Amniotic epithelial cell (primary cell): ENCODE results near the gene KCNQ2.

Experiments
- DNase-seq: peaks from one replicate; pipeline ENCODE4 v3.0.0-alpha.2; 2010; ENCODE audit warnings: low read depth

KCNQ2 gene

DNA sequence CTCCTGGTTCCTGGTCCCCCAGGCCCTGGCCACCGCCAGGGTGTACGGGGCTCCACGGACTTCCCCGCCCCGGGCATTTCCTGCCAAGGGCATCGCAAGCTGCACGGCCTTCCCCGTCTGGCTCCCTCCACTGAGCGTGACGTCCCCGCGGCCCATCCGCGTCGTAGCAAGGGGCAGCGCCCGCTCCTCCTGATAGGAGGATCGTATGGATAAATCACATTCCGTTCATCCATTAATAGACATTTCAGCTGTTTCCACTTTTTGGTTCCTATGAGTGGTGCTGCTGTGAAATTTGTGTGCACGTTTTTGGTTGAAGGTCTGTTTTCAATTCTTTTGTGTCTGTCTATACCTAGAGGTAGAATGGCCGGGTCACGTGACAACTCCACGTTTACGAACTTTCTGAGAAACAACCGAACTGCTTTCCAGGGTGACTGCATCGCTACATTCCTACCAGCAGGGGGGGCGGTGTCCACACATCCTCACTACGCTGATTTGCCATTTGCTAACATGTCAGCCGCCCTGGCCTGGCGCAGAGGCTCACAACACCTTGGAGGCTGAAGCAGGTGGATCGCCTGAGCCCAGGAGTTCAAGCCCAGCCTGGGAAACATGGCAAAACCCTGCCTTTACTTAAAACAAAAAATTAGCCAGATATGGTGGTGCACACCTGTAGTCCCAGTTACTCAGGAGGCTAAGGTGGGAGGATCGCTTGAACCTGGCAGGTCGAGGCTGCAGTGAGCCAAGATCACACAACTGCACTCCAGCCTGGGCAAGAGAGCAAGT lies 37.7 kb downstream of the KCNQ2 start:
- DNase-seq = peak; percentile 13

DNA sequence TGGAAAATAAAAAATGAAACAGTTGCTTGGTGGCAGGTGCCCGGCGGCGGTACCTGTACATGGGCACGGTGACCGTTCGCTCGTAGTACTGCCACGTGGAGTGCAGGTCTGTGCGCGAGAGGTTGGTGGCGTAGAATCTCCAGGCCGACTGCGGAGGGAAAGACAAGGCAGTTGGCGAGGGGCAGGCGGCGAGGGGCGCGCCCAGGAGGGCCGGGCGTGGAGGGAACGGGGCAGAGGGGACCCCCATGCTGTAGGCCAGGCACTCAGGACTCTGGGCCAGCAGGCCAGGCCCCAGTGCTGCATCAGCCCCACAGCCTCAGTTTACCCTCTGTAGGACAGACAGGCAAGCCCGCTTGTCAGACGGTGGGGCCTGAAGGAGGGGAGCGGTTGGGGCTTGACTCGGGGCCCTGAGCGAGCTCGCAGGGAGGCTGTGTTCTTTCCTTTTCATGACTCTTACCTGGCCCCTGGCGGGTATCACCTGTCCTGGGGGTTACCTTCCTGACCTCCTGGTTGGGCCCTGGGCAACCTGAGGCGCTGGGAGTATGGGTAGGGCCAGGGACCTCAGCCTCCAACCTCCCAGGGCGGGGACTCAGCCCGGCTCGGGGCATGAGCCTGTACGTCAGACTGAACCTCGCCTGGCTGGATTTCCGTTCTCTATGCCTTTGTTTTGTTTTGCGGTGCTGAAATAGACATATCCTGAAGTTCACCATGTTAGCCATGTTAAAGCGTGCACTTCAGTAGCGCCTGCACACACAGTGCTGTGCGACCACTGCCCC lies 38.5 kb downstream of the KCNQ2 start:
- DNase-seq = no peak

DNA sequence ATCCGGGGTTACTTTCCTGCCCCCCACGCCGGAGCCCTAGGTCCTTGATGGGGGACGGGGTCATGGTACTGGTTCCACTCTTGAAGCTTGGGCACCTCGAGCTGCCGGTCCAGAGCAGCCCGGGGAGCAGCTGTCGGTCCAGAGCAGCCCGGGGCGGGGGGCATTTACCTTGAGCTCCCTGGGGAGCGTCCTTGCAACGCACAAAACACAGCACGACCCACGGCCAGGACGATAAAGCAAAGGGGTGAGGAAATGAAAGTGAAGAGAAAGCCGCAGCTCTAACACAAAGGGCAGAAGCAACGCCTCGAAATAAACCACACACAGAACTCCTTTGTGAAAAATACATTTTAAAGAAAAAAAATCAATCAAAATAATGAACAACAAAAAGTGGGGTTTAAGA lies 39.1 kb downstream of the KCNQ2 start:
- no peak for DNase-seq

DNA sequence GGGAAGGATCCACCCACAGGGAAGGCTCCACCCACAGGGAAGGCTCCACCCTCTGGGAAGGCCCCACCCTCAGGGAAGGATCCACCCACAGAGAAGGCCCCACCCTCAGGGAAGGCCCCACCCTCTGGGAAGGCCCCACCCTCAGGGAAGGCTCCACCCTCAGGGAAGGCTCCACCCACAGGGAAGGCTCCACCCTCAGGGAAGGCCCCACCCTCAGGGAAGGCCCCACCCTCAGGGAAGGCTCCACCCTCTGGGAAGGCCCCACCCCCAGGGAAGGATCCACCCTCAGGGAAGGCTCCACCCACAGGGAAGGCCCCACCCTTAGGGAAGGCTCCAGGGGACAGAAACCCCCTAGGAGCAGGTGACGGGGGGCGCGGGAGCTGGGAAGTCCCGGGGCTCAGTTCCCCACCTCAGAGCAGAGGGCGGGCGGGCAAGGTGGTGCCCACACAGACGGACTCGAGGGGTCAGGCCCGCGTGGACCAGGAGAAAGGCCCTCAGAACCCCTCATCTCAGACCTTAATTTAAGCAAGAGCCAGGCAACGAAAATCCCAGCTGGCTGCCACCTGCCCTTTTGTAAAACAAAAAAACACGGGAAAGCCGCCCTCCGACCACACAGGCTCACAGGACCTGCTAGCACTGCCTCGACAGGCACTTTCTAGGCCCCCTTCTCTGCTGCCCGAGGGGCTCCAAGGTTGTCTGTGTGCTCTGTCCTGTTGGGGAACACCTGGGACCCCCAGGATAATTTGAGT lies 39.7 kb downstream of the KCNQ2 start:
- no peak for DNase-seq

DNA sequence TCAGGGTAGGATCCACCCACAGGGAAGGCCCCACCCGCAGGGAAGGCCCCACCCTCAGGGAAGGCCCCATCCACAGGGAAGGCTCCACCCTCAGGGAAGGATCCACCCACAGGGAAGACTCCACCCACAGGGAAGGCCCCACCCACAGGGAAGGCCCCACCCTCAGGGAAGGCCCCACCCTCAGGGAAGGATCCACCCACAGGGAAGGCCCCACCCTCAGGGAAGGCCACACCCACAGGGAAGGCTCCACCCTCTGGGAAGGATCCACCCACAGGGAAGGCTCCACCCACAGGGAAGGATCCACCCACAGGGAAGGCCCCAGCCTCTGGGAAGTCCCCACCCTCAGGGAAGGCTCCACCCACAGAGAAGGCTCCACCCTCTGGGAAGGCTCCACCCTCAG lies 40.5 kb downstream of the KCNQ2 start:
- no peak for DNase-seq

DNA sequence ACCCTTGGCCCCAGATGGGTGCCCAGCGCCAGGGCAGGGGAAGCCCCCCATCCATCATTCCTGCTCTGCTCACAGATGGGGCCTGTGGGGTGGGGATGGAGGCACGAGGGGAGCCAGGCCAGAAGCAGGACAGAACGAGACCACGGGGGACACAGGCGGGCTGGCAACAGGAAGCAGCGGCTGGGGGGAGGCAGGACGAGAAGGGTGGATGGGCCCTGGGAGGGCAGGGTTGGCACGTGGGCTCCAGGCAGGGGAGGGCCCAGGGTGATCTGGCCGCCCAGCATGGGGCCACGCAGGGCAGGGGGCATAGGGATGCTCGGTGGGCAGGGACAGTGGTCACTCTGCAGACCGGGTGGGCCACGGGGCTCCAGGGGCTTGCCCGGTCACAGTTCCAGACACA lies 41.6 kb downstream of the KCNQ2 start:
- DNase-seq = no peak

DNA sequence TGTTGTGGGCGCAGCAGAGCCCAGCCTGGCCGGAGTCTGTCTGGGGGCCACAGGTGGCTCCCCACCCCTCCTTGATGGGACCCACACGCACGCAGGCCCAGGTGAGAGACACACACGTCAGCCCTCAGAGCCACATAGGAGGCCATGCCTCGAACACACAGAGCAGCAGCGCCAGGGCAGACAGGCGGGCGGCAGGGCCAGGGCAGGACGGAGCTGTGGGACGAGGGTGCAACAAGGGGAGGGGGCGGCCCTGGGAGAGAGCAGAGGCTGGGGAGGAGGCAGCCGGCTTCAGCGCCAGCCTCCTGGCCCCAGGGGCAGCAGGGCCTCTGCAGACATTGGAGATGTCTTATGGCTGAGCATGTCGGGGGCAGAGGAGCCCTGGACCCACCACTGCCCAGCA lies 42.5 kb downstream of the KCNQ2 start:
- no peak for DNase-seq

DNA sequence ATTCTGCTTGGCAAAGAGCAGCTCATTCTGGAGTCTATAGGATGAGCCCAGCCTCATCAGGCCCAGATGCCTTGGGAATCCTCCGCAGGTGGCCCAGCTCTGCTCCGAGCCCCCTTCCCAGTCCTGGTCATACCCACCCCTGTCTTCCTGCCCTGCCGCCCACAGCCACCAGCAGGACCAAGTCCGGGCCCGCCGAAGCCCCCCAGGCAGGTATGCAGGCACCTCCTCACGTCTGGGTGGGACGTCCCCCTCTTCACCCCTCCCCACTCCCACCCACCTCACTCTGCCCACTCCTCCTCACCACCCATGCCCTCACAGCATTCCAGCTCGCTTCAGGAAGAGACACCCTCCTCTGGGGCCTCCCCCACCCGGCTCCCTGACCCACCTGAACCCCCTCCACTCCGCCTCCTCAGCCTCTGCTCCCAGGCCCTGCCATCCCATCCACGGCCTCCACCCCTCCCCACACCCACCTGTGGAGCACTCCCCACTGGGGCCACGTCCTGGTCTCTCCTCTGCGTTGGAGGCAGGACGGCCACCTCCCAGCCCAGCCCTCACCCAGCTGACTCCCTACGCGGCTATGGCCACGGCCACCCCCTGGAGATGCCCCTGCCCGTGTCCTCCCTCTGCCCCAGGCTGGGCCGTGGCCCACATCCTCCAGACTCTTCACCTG lies 43.4 kb downstream of the KCNQ2 start:
- DNase-seq = no peak

DNA sequence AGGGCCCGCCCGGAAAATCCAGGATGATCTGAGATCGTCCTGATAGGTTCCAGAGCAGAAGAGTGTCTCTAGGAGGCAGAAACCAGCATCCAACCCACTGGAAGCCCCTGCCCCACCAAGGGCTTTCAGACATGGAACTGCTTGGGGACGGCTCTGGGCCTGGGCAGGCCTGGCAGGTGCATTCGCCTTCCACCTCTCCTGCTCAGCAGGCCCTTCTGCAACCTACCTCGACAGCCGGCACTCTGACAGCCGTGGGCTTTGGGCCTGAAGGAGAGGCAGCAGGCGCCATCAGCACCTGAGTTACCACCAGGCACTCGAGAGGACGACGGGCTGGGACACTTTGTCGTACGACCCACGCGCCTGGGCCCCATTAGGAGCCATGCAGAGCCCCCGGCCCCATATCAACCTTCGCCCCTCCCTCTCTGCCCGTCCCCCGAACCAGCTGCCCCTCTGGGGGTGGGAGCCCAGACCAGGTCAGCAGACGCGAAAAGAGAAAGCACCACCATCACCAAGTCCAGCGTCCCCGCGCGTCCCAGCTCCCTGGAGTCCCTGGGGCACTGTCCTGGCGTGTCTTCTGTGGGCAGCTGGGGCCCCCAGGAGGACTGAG lies 44.6 kb downstream of the KCNQ2 start:
- DNase-seq = no peak

DNA sequence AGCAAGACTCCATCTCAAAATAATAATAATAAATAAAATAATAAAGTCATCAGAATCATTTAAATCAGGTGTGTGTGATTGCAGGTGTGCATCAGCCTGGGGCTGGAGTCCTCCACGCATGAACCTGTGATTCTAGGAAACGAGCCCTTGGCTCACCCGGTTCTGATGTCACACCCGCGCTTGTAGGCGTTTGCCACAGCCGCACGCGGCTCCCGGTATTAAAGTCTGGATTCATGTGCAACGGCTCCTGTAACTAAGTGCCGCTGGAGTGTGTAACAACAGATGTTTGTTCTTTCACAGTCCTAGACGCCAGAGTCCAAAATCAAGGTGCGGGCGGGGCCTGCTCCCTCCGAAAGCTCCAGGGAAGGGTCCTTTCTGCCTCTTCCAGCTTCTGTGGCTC lies 45.2 kb downstream of the KCNQ2 start:
- no peak for DNase-seq

DNA sequence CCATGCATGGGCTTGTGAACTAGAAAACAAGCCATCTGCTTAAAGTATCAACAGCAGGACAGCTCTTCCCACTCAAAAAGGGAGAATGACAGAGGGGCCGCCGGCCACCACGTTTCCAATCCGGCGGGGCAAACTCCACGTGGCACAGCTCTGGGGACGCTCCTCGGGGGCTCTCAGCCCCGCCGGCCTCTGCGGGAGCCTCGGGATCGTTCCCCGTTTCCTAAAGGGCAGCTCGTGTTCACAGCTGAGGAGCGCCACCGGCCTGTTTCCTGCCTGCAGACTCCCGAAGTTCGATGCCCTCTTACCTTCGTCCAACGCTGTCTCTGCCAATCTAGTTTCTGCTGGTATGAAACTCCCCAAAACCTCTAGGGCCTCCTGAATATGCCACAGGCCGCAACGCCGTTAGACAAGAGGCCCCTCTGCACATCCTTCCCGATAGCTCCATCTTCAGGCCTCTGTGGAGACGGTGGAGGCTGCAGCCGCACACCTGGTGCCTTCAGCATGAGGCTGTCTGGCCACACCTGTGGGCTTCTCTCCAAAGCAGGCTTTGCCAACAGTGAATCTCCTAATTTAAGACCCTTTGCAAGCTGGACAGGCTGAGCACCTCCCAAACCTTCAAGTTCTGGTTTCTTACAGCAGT lies 46.5 kb downstream of the KCNQ2 start:
- no peak for DNase-seq

DNA sequence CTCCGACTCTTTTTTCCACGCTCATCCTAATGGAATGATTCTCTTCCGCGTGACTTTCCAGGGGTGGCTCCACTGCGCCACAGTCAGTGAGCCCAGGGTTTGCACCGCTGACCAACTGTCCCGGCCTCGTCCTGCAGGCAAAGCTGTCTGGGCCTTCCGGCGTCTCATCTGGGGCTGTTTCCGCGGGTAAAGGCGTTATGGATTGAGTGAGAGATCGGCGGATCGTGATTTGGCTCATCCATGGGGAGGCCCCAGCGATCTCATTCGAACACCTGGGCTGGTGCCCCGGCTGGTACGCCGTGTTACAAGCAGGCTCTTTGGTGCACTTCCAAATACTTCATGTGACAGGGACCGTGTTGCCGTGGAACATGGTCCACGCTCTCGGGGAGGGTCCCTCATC lies 47.8 kb downstream of the KCNQ2 start:
- DNase-seq = no peak

DNA sequence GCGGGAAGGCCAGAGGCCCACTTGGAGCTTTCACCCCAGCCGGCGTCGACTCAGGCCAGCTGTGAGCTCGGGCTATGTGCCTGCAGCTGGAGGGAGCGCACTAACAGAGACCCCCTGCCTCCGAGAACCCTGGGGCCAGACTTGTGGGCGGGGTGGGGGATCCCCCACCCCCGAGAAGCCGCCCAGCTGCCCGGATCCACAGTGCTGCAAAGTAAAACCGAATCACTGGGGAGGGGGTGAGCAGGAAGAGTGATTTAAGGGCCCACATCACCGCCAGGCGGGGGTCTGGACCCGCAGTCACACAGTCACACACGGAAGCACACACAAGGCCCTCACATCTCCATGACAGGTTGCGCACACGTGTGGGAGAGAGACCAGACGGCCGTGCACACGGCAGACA lies 48.7 kb downstream of the KCNQ2 start:
- no peak for DNase-seq

DNA sequence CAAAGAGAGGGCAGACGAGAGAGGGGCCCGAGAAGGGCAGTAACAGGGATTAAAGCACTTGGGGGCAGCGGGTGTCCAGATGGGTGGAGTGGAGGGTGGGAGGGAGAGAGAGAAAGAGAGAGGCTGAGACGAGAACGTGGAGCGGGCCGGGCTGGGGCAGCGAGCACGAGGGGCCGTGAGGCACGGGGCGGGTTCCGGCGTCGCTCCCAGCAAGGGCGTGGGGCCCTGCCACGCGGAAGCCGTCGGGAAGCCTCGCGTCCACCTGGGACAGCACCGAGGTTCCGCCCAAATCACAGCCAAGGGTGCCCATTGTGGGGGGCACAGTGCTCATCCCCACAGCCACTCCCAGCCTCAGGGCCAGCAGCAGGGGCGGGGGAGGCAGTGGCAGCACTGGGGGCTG lies 49.8 kb downstream of the KCNQ2 start:
- DNase-seq = no peak

DNA sequence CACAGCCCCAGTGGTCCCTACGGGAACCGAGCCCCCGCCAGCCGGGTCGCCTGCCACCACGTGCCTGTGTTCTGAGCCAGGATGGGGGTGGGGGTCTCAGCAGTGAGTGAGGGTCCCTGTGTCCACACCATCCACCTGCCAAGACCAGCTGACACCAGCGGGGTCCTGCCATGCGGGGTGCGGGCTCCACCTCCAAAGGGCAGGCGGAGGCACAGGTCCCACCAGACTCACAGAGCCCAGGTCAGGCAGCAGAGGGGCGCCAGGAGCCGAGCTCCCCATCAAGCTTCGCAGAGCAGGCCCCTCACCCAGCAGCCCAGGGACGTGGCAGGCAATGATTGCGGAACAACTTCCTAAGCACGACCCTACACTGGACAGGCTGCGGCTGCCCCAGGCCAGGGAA lies 50.5 kb downstream of the KCNQ2 start:
- no peak for DNase-seq

DNA sequence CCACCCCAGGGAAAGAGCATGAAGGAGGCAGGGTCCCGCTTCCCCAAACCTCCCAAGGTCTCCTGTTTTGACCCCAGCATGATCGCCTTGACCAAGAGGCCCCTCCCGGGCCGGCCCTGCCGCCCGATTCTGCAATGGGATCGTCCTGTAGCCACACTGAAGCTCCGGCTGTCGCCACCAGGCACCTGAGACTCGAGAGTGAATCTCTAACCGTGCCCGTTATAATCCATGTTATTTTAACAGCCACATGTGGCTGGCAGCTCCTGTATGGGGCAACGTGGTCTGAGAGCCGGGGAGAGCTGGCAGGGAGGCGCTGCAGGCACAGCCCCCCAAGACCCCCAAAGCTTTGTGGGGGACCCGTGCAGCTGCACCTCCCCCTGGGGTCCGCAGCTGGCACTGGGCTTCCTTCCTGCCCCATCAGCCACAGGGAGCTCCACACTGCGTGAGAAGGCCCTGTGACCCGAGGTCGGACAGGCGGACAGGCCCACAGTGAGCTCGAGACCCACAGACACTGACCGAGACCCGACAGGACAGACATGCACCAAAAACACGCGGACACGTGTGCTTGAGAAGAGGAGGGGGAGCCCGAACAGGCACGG lies 51.3 kb downstream of the KCNQ2 start:
- no peak for DNase-seq

DNA sequence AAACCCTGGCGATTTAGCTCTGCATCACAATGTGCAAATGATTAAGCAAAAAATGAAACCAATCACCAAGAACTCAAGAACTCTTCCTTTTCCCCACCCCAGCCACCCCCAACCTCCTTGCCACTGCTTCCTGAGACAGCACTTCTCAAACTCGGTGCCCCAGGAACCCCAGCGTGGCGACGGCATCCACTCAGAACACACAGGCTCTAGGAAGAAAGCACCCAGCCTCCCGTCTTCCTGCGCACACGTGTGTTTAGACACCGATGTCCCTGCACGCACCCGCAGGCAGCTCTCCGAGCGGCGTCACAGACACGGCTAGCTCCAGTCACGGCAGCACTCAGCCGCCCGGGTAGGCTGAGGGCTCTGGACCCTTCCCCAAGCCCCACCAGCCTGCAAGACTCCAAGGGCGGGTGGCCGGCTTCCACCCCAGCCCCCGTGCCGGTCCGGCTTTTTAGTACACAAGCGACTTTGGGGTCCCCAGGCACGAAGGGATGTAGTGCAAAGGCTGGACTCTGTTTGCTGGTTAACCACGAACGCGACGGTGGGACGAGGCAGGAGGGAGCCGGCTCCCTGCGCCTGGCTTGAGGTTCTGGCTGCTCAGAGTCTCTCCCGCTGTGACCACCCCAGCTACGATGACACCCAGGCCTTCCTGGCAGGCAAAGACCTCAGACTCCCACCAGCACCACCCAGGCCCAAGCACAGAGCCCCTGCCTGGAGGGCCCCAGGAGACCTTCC lies 51.9 kb downstream of the KCNQ2 start:
- no peak for DNase-seq

DNA sequence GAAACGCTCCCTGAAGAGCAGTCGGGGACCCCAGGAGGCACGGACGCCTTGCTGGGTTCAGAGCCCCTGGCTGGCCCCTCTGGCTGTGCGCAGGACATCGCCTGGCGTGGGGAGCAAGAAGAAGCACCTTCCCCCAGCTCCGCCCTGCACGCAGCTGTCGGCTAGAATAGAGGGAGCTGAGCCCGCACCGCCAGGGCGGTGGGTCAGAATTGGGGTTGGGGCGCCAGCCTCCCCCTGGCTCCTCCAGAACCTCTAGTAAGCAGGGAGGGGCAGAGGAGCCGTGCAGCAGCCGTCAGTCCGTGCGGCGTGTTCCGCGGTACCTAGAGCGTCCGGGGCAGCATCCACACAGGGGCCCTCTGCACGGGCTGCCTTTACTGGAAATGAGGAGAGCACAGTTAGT lies 53.2 kb downstream of the KCNQ2 start:
- DNase-seq = no peak

DNA sequence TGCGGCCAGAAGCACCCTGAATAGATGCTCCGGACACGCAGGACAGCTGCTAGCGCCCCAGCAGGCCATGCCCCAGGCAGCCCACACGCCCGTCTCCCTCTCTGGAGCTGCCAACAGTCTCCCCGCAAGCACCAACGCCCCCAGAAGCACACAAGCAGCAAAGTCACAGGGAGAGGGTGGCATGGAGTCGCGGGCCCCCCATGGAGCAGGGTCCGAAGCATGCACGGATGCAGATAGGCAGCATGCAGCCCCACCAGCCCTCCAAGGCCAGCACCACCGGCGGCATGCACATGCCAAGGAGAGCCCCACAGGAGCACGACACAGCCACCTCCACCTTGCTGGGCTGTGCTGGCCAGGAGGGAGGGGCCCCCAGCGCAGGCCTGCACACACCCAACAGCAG lies 53.8 kb downstream of the KCNQ2 start:
- DNase-seq = no peak

DNA sequence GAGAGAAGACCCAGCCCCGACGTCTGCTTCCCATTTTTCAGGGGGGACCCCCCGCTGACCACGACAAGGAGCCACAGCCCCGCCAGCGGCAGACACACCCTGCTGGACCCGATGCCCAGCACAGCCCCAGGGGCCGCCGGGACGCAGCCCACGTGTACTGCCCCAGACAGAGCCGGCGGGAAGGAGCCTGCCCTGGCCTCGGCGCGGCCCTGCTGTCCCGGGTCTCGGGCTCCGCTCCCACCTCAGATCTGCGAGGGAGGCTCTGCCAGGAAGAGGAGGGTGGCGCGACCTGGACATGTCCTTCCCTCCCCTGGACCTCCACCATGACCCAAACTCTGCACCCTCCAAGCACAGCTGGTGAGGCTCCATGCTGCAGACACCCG lies 54.7 kb downstream of the KCNQ2 start:
- DNase-seq = no peak
